Activated T-cell treated with anti-CD3 and anti-CD28 coated beads, Interleukin-2, amount 50 U/mL, for 72 hours (primary cell): ENCODE results near the gene NDUFS2. TPM values are rescaled to one million over a fixed set of nuclear protein-coding genes. Genes with fewer than 3 reads are reported as not detected.

Experiments used
- ATAC-seq, 2 donors: fragments of 150-1000 bp; cut with Tn5 transposase; replicated peaks in 1 of 2; 2 replicates each; pipeline ENCODE4 v1.10.0; 2021; ENCODE audit warnings: moderate library complexity in 2 of 2, mild to moderate bottlenecking in 1 of 2
- DNase-seq, 2 donors: peaks; one replicate each; pipeline ENCODE4 v3.0.0; 2021 to 2022; ENCODE audit warnings: mixed read lengths in 1 of 2
- H3K27ac Mint-ChIP-seq: one replicate; pipeline ENCODE4 v1.8.0; 2022; ENCODE audit warnings: mild to moderate bottlenecking, moderate library complexity, mixed read lengths
- H3K27me3 Mint-ChIP-seq: one replicate; pipeline ENCODE4 v1.8.0; 2022; ENCODE audit warnings: low read depth, mixed read lengths
- H3K36me3 Mint-ChIP-seq, 2 donors: one replicate each; pipeline ENCODE4 v1.8.0; 2022; ENCODE audit warnings: mixed read lengths in 2 of 2, mild to moderate bottlenecking in 1 of 2; ENCODE audit not compliant: insufficient read depth in 2 of 2
- H3K4me1 Mint-ChIP-seq: one replicate; pipeline ENCODE4 v1.8.0; 2022; ENCODE audit warnings: low read depth, mixed read lengths
- H3K4me3 Mint-ChIP-seq, 2 donors: one replicate each; pipeline ENCODE4 v1.8.0; 2022; ENCODE audit warnings: mild to moderate bottlenecking in 2 of 2, mixed read lengths in 2 of 2, moderate library complexity in 2 of 2
- H3K9me3 Mint-ChIP-seq, 2 donors: one replicate each; pipeline ENCODE4 v1.8.0; 2022; ENCODE audit warnings: mixed read lengths in 2 of 2
- total RNA-seq, 2 donors: library from RNA; stranded (reverse); gene quantifications; one replicate each; pipeline ENCODE4 v1.2.3, GENCODE V29; 2022

The NDUFS2 gene
- total RNA-seq, 2 donors from 2014 or later, result 108 to 114 TPM

DNA sequence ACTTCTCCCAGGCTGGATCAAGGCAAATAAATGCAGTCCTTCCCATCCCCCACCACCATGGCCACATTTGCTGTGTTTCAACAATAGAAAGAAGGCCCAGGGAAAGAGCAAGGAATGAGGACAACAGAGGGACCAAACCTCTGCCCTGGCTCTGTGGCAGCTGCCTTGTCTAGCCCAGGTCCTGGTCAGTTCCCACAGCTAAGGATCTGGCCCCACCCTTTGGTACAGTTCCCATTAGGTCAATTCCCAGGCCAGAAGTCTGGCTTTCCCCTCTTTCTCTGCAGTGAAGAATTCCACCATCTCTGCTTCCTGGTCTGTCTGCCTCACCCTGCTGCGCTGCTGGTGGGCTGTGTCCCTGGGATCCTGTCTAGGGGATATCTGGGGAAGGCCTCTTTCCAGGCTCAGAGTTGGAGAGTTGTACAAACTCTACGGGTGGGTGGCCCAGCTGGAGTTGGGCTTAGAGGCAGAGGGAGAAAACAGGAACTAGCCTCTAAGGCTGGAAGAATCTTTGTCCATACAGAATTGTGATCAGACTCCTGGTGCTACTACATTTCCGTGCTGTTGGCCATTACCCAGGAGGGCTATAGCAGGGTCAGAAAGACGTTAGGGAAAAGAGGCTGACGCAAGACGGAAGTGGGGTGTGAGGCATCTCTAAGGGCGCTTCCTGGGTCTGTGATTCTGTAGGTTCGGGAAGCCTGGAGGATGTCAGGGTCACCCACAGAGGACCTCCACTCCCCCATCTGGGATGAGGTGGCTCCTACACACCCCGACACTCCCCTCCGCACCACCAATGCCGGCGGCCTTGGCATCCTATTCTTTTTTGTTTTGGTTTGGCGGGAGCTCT is 953 bp upstream of the NDUFS2 start:
- ATAC-seq (no peak), DNase-seq (no peak)
- no peaks in the 10 kb centered on the region for H3K9me3 Mint-ChIP-seq
- H3K27me3 Mint-ChIP-seq, result no peaks in the 10 kb centered on the region
- H3K27ac Mint-ChIP-seq, result peak overlapping the region; percentile 97
- H3K36me3 Mint-ChIP-seq, result peaks cover 10% of the 10 kb centered on the region in 2 donors
- H3K4me3 Mint-ChIP-seq, result peak overlapping the region; percentile 87 to 96
- peaks cover 57% of the 10 kb centered on the region for H3K4me1 Mint-ChIP-seq

DNA sequence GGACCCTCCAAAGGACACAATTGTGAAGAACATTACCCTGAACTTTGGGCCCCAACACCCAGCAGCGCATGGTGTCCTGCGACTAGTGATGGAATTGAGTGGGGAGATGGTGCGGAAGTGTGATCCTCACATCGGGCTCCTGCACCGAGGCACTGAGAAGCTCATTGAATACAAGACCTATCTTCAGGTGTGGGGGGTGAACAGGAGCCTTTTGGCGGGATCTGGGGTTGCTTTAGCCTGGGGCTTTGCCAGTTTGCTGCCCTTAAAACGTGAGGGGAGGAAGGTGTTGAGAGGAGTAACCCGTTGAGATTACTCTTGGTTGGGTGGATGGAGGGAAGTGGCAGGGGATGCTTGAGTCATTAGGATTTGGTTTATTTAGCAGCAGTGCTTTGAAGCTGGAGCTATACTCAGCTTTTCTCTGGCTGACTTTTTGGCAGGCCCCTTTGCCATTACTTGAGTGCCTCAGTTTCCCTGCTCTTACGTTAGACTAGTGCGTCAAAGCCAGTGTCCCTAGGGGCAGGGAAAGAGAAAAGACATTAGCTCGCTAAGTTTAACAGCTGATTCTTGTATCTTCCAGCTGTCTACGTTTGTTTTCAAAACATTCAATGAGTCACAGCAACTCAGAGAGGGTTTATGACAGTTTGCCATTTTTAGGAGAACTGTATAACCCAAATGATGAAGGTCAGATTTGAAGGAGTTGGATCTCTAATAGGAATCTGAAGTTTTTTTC is 4.4 kb downstream of the NDUFS2 start:
- H3K9me3 Mint-ChIP-seq, result no peaks in the 10 kb centered on the region
- no peak overlapping the region for H3K27ac Mint-ChIP-seq
- H3K27me3 Mint-ChIP-seq, result no peaks in the 10 kb centered on the region
- H3K36me3 Mint-ChIP-seq, result peaks cover 15 to 26% of the 10 kb centered on the region in 2 donors
- DNase-seq, result no peak
- H3K4me3 Mint-ChIP-seq, result no peak overlapping the region
- peaks cover 50% of the 10 kb centered on the region for H3K4me1 Mint-ChIP-seq
- no peak for ATAC-seq

DNA sequence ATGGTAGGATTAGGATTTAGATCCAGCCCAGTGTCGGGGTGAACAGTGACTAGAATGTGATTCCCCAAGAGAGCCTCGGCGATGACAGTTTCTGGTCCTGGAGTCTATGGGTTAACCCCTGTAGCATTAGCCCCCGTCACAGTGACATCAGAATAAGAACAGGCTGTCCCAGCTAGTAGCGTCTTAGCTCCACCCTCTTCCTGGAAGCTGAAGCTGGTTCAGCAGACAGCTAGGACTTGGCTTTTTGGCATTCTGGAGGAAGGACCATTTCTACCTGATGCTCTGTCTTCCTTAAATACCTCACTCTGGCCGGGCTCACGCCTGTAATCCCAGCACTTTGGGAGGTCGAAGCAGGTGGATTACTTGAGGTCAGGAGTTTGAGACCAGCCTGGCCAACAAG is 5.0 kb downstream of the NDUFS2 start:
- Mint-ChIP-seq H3K9me3 (no peaks in the 10 kb centered on the region), H3K27me3 (no peaks in the 10 kb centered on the region), H3K4me3 (no peak overlapping the region), H3K4me1 (peaks cover 46% of the 10 kb centered on the region), H3K27ac (no peak overlapping the region), H3K36me3 (peaks cover 14 to 30% of the 10 kb centered on the region in 2 donors)
- ATAC-seq (no peak), DNase-seq (no peak)

DNA sequence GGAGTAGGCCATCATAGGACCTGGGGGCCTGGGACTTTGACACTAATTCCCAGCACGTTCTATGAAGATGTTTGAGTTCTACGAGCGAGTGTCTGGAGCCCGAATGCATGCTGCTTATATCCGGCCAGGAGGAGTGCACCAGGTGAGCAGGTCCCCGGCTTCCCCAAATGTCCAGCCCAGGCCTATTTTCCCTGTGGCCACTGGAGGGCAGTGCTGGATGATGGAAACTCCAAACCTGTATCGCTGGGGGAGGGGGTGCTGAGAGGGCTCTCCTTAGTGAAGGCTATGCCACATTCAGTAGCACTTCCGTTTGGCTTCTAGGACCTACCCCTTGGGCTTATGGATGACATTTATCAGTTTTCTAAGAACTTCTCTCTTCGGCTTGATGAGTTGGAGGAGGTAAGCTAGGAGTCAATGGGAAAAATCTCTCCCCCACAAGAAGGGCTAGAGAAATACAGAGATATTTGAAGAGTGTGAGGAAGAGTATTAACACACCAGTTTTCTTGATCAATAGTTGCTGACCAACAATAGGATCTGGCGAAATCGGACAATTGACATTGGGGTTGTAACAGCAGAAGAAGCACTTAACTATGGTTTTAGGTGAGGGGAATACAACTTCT is 7.7 kb downstream of the NDUFS2 start:
- no peak overlapping the region for H3K27ac Mint-ChIP-seq
- H3K4me3 Mint-ChIP-seq, result no peak overlapping the region
- no peaks in the 10 kb centered on the region for H3K27me3 Mint-ChIP-seq
- peak; percentile 91 to 94 for ATAC-seq
- peaks cover 14 to 31% of the 10 kb centered on the region in 2 donors for H3K36me3 Mint-ChIP-seq
- DNase-seq, result peak; percentile 78 to 80
- H3K9me3 Mint-ChIP-seq, result no peaks in the 10 kb centered on the region
- peaks cover 25% of the 10 kb centered on the region for H3K4me1 Mint-ChIP-seq

DNA sequence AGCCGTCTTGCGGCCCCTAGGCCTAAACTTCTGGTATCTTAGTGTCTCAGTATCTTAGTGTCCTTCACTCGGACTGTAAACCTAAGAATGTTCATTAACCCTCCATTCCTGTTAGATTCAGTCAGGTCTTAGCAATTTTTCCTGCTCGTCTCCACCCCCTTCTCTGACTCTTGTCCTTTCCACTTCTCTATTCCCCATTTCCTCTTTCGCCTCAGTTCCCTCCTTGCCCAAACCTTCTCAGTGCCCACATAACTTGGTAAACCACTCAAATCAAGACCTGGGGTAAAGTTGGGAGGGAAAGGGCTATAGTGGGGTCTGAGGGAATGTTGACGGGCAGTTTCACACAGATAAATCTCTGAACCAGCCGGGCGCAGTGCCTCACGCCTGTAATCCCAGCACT is 12.2 kb downstream of the NDUFS2 start:
- no peaks in the 10 kb centered on the region for H3K27me3 Mint-ChIP-seq
- peaks cover 10 to 26% of the 10 kb centered on the region in 2 donors for H3K36me3 Mint-ChIP-seq
- peaks cover 40% of the 10 kb centered on the region for H3K4me1 Mint-ChIP-seq
- H3K9me3 Mint-ChIP-seq, result no peaks in the 10 kb centered on the region
- DNase-seq (no peak), ATAC-seq (no peak)
- H3K27ac Mint-ChIP-seq, result peak overlapping the region; percentile 17
- no peak overlapping the region for H3K4me3 Mint-ChIP-seq

DNA sequence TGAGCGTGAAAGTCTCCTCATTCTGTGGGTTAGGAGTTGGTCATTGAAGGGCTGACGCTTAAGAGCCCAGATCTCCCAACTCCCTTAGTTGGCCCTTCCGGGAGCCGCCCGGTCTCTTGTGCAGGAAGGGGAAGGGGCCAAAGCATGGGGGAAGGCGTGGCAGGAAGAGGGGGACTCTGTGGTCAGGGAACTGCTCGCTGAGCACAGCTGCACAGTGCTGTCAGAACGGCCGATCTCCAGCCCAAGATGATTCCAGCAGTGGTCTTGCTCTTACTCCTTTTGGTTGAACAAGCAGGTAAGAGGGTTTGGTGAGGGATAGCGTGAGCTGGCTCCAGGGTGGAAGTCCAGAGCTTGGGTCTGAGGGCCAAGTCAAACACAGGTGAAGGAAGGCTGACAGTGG is 12.9 kb downstream of the NDUFS2 start, which contains the start of gene FCER1G:
FCER1G (plus strand) TSS at position 220 of the 400 bp plus-strand sequence; CDS start at position 247, 27 bp downstream.
- ATAC-seq, result no peak
- H3K4me3 Mint-ChIP-seq, result peak within 1 kb of the TSS in 1 of 2 donors; percentile 18
- H3K36me3 Mint-ChIP-seq, result peaks cover 9 to 20% of the 10 kb centered on the region in 2 donors

DNA sequence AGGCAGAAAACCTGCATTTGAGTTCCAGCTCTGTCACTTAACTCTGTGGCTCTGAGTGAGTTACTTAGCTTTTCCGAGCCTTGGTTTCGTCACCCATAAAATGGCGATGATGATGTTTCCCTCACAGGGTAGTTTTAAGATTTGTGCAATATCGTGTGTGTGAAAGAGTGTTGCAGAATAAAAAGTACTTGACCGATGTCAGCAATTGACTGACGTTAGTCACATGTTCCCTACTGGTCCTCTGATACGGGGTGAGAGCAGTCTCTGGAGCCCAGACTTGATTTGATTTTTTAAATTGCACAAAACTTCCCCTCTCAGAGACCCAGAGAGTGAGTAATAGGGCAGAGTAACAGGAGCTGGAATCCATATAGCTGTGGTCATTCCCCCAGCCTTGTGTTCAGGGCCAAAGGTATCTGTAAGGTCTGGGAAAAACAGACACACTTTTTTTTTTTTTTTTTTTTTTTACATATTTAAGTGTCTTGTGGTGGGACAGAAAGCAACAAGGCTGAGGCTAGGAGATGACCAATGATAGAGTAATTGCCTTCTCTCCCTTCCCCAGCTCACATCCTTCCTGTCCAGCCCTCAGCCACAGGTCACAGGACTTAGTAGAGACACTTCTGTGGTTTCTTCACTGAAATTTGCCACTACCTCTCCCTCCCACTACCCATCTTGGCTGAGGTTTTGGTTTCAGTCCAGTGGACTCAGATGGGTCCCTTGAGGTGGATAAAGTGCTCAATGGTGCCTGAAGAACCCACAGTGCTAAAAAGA is 15.0 kb downstream of the NDUFS2 start:
- peak overlapping the region in 1 of 2 donors; percentile 6 for H3K4me3 Mint-ChIP-seq
- no peaks in the 10 kb centered on the region for H3K9me3 Mint-ChIP-seq
- peaks cover 7 to 11% of the 10 kb centered on the region in 2 donors for H3K36me3 Mint-ChIP-seq
- no peak overlapping the region for H3K27ac Mint-ChIP-seq
- peaks cover 40% of the 10 kb centered on the region for H3K4me1 Mint-ChIP-seq
- H3K27me3 Mint-ChIP-seq, result no peaks in the 10 kb centered on the region
- no peak for DNase-seq
- peak; percentile 63 to 76 for ATAC-seq

More for the DNA sequence above, 12.9 kb downstream of the NDUFS2 start, which contains the start of gene FCER1G:
- Mint-ChIP-seq H3K27ac (peak within 1 kb of the TSS; percentile 17), H3K9me3 (no peaks in the 10 kb centered on the region), H3K4me1 (peaks cover 40% of the 10 kb centered on the region), H3K27me3 (no peaks in the 10 kb centered on the region)
- DNase-seq, result no peak

DNA sequence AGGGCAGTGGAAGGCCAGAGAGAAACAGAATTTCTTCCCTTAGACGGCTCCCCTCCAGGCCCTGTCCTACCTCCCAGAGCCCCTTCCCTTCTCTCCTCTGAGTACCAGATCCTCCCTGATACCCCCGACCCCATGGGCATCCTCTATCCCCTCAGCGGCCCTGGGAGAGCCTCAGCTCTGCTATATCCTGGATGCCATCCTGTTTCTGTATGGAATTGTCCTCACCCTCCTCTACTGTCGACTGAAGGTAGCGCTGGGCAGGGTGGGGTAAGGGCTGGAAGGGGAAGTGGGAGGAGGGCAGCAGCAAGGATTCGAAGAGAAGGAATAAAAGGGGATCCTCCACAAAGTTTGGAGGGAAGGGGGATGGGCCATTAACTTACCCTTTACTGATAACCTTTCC is 15.7 kb downstream of the NDUFS2 start:
- ATAC-seq (peak in 1 of 2 donors; percentile 8), DNase-seq (no peak)
- H3K4me3 Mint-ChIP-seq, result peak overlapping the region in 1 of 2 donors; percentile 22
- H3K4me1 Mint-ChIP-seq, result peaks cover 40% of the 10 kb centered on the region
- no peaks in the 10 kb centered on the region for H3K9me3 Mint-ChIP-seq
- H3K36me3 Mint-ChIP-seq, result peaks cover 7 to 11% of the 10 kb centered on the region in 2 donors
- no peaks in the 10 kb centered on the region for H3K27me3 Mint-ChIP-seq
- no peak overlapping the region for H3K27ac Mint-ChIP-seq

DNA sequence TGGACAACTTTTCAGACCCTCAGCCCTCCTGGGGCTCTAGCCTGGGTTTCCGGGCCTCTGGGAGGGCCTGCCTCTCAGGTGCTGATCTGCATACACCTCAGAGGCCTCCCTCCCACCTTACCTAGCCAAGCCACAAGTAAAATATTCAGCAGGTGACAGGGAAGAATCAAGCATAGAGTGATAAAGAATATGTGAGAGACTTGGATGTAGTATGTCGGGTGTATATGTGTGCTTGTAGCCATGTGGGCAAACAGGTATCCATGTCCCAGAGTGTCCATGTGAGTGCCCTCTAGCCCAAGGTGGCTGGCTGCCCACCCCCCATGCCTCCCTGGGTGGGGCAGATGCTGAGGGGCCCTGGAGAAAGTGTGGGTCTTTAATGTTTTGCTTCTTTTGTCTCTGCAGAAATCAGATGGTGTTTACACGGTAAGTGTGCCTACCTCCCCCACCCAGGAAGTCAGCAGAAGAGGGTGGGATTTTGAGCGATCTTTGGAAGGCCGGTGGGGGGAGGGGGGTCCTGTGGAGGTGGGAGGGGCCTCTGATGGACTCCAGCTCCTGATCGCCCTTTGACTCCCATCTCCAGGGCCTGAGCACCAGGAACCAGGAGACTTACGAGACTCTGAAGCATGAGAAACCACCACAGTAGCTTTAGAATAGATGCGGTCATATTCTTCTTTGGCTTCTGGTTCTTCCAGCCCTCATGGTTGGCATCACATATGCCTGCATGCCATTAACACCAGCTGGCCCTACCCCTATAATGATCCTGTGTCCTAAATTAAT is 16.3 kb downstream of the NDUFS2 start:
- no peak overlapping the region for H3K27ac Mint-ChIP-seq
- H3K4me3 Mint-ChIP-seq, result no peak overlapping the region
- peaks cover 40% of the 10 kb centered on the region for H3K4me1 Mint-ChIP-seq
- no peaks in the 10 kb centered on the region for H3K9me3 Mint-ChIP-seq
- ATAC-seq (no peak), DNase-seq (no peak)
- no peaks in the 10 kb centered on the region for H3K27me3 Mint-ChIP-seq
- H3K36me3 Mint-ChIP-seq, result peaks cover 5 to 8% of the 10 kb centered on the region in 2 donors

DNA sequence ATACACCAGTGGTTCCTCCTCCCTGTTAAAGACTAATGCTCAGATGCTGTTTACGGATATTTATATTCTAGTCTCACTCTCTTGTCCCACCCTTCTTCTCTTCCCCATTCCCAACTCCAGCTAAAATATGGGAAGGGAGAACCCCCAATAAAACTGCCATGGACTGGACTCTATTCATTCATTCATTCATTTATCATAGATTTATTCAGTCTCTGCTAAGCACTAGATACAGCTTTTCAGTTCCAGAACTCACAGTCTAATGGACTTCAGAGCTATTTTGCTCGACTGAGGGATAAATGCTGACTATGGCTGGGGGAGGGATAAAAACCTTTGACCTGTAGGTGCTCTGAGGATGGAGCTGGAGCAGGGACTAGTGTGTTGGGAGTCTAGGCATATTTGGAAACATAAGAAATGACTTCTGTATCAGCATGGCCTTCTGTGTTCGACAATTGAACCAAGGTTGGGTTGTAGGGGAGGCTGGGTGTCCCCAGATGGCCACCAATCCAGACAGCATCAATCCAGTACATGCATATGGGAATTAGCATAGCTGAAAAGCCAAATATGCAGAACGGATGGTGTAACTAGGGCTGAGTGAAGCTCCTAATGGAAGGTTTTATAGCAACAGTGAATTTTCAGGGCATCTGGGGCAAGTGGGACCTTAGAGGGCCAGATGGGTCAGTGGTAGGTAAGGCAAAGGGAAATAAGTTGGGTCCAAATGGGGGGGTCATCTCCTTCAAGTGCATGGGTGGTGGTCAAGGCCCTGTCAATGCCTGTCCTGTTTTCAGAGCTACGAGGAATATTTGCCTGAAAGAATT is 17.1 kb downstream of the NDUFS2 start:
- H3K36me3 Mint-ChIP-seq, result peaks cover 2 to 7% of the 10 kb centered on the region in 2 donors
- H3K9me3 Mint-ChIP-seq, result no peaks in the 10 kb centered on the region
- no peak overlapping the region for H3K4me3 Mint-ChIP-seq
- no peak for ATAC-seq
- no peak overlapping the region for H3K27ac Mint-ChIP-seq
- H3K4me1 Mint-ChIP-seq, result peaks cover 40% of the 10 kb centered on the region
- no peak for DNase-seq
- no peaks in the 10 kb centered on the region for H3K27me3 Mint-ChIP-seq

DNA sequence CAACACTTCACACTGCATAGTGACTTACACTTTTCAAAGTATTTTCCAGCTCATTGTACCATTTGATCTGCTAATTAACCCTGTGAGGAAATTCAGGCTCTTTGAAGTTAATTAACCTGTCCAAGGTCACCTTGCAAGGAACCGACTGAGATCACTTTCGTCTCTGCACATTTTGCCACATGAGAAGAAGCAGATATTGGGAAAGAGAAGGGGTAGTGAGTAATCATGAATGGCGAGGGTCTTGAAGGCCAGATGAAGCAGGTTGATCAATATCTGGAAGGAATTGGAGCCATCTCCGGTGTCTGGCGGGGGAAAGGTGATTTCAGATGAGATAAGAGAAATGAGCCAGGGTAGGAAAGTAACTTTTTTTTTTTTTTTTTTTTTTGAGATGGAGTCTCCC is 17.8 kb downstream of the NDUFS2 start:
- Mint-ChIP-seq H3K9me3 (no peaks in the 10 kb centered on the region), H3K27ac (no peak overlapping the region)

More for the DNA sequence above, 17.8 kb downstream of the NDUFS2 start:
- H3K4me1 Mint-ChIP-seq, result peaks cover 40% of the 10 kb centered on the region
- DNase-seq (no peak), ATAC-seq (no peak)
- H3K27me3 Mint-ChIP-seq, result no peaks in the 10 kb centered on the region
- H3K4me3 Mint-ChIP-seq, result no peak overlapping the region
- peaks cover 0 to 1% of the 10 kb centered on the region in 2 donors for H3K36me3 Mint-ChIP-seq
